WI38 (cell line): ENCODE results near the gene ABR.

ENCODE experiments used
- H3K4me3 ChIP-seq: 2 replicates; pipeline ENCODE4 v1.5.1; 2011; ENCODE audit warnings: low read depth, mild to moderate bottlenecking, control low read depth, low read length
- TF ChIP-seq, protein P1 (sequence below): IDR thresholded peaks from 2 replicates; pipeline ENCODE4 v1.5.1; 2012; ENCODE audit warnings: low read depth, mild to moderate bottlenecking, control low read depth, low read length

ABR gene

DNA sequence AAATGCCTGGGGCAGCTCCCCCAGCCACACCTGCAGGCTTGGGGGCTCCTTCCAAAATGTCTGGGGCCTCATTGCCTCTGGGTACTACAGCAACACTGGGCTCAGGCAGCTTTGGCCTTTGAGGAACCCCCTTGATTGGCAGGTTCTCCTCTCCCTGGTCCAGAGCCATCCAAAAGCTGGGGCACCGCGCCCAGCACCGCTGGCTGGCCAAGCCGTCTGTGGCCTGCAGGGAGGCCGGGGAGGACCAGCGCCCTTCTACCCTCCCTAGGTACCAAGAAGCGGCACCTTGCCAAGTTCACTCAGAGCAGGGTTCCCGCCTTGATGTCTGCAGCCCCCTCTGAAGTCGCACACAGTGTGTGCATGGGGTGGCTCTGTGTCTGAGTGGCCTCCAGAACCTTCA, 152.7 kb downstream of the ABR start:
- TF ChIP-seq, protein P1, sequence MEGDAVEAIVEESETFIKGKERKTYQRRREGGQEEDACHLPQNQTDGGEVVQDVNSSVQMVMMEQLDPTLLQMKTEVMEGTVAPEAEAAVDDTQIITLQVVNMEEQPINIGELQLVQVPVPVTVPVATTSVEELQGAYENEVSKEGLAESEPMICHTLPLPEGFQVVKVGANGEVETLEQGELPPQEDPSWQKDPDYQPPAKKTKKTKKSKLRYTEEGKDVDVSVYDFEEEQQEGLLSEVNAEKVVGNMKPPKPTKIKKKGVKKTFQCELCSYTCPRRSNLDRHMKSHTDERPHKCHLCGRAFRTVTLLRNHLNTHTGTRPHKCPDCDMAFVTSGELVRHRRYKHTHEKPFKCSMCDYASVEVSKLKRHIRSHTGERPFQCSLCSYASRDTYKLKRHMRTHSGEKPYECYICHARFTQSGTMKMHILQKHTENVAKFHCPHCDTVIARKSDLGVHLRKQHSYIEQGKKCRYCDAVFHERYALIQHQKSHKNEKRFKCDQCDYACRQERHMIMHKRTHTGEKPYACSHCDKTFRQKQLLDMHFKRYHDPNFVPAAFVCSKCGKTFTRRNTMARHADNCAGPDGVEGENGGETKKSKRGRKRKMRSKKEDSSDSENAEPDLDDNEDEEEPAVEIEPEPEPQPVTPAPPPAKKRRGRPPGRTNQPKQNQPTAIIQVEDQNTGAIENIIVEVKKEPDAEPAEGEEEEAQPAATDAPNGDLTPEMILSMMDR: no peak
- no peak overlapping the region for H3K4me3 ChIP-seq

DNA sequence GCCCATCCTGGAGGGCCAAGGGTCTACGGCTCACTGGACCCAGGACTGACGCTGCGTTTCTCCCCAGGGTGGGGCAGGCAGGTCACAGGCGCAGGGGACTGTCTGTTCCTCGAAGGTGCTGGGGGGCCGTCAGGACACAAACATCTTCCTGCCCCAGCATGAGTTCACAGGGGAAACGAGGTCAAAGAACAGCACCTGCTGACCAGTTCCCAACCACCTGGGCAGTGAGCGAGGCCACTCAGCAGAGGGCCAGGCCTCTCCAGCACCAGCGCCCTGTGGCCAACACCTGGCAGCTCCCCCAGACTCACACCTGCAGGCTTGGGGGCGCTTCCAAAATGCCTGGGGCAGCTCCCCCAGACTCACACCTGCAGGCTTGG, 153.2 kb downstream of the ABR start:
- TF ChIP-seq, protein P1: no peak
- no peak overlapping the region for H3K4me3 ChIP-seq

DNA sequence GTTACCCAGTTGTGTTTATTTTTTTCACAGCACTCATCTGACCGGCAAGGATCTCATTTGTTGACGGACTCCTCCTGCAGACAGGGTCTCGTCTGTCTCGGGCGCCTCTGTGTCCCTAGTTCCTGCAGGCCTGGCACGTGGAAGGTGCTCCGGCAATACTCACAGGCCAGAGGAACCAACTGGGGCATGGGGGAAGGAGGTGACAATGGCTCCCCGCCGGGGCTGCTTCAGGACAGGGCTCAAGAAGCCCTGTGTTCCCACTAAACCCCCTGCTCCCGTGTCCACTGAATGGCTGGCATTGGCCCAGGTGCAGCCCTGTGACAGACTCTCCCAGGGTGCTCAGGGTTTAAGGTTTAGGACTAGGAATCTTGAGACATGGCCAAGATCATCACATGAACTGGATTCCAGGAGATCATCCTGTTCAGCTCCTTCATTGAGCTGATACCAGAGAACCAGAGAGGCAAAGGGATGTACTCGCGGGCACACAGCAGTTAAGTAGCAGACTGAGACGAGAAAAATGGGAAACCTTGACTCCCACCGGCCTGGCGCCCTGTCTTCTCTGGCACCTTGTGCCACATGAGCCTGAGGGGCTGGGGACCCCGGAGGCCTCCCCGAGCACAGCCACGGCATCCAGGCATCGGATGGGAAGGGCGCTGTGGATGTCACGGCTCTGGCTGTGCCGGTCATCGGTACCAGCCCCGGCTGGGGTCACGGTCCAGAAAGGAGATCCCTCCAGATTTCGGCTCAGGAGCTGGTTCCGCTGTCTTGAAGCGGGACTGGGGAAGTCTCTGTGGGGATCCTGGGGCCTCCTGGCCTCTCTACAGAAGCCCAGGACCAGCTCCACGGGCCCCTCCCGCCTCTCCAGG, 153.8 kb downstream of the ABR start:
- no peak overlapping the region for H3K4me3 ChIP-seq
- TF ChIP-seq, protein P1: no peak

DNA sequence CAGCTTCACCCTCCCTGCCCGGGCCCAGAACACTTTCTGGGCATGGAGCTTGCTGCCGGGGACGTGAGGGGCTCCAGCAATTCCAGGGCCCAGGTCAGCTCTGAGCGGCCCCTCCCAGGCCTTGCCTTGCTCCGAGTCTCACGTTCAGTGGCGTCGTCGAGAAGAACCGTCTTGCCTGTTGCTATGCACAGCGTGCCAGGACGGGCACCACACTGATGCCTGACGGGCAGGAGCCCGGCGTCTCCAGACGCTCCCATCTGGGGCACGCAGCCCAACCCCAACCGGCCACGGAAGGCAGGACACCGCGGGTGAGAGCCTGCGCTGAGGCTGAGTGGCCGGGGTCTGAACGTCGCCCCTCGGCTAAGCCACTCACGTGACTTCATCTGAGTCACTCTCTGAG, 155.7 kb downstream of the ABR start:
- no peak overlapping the region for H3K4me3 ChIP-seq
- TF ChIP-seq, protein P1: no peak

DNA sequence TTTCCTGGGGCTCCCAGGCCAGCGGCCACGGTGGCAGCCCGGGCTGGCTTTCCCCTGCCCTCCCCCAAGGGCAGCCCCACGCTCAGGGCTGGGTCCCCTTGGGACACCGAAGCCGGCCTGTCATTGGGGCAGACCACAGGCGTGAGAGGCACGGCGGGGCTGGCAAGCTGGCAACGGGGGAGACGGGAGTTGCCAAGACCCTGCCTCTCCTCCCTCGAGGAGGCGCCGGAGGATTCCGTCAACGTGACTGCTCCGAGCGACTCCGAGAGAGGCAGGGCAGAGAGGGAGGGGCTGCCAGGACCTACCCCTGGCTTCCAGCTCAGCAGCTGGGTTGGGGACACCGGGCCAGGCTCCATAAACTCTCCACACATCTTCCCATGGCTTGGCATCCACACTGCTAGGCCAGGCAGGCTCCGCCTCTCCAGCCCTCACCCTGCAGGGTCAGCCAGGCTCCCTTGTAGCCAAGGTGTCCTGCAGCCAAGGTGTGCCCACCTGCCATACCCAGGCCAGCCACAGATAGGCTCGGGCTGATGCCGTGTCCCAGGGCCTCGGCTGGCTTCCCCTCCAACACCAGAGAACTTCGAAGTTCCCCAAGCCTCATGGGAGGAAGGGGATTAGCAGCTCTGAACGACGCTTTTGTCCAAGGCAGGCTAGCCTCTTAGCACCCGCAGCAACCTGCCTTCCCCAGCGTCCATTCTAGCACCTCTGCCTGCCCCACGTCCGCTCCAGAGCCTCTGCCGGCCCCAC, 157.3 kb downstream of the ABR start:
- TF ChIP-seq, protein P1: no peak
- no peak overlapping the region for H3K4me3 ChIP-seq

DNA sequence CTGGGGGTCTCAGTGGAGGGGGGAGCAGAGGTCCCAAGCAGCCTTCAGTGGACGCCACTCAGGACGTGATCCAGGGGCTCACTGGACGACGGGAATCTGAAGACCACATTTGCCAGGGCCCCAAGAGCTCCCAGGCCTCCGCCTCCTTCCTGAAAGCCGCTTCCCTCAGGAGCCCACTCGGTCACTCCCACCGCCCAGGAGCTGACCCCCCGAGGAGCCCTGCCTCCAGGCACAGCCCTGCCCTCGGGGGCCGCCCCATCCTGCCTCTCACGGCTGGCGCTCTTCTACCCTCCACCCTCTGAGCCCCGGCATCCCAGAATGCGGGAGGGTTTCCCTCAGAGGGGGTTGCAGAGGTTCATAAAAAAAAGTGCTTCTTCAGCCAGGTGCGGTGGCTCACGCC, 158.6 kb downstream of the ABR start:
- TF ChIP-seq, protein P1: no peak
- no peak overlapping the region for H3K4me3 ChIP-seq

DNA sequence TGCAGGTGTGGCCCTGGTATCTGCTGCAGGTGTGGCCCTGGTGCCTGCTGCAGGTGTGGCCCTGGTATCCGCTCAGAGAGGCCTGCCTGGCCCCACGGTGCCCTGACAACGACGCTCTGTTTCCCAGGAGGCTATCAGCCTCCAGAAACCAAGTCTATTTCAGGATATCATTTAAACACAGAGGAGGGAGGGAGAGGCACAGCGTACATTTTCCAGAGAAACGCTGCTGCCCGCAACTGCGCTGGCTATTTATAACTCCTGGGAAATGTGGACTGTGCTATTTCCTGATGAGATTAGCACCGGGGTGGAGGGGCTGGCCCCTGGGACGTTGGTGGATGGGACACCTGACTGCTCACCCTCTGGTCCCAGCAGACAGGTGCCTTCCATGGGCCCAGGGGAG, 160.3 kb downstream of the ABR start:
- TF ChIP-seq, protein P1: no peak
- no peak overlapping the region for H3K4me3 ChIP-seq
